ENCODE data around the gene FRA10AC1. TPM values are rescaled to one million over a fixed set of nuclear protein-coding genes. Genes with fewer than 3 reads are reported as not detected.

Gene FRA10AC1
- total and polyA plus RNA-seq, 2 of the 4 experiments (the other 2 are of a cell fraction) = 1.6 to 4.9 TPM

DNA sequence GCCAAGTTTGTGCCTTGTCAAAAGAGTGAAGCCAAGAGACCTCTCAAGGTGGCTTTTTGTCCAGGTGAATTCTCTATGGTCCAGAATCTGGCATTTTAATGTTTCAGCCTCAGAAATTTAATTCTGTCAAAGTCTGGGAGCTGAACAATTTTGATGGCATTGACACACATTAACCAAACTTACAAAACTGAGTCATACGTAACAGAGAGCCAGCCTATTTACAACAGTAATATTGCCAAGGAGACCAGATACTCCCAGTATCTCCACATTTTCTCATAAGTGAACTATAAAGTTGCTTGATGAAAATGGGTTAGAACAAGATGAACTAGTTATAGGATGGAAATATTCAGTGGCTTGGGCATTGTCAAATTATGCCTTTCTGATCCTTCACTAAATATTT is 46.2 kb downstream of the FRA10AC1 start:
- Histone ChIP-seq H3K9me3 (ENCODE audit: control insufficient read depth, insufficient read depth, low read length) (no peaks in the 10 kb centered on the region), H2BK5ac (ENCODE audit: low read depth, low read length, poor library complexity, severe bottlenecking) (no peak overlapping the region), H3K9me1 (ENCODE audit: insufficient read depth, low read length) (no peaks in the 10 kb centered on the region), H3K9ac (ENCODE audit: low read depth, low read length) (no peak overlapping the region), H2AK5ac (ENCODE audit: low read depth, low read length) (no peak overlapping the region), H3K36me3 (ENCODE audit: control insufficient read depth, insufficient read depth, low read length) (0 out of 2 replicates have a peak, but pooled peaks cover 3% of the 10 kb centered on the region), H2BK20ac (ENCODE audit: low read depth, low read length) (no peak overlapping the region), H3K14ac (replicated peaks; ENCODE audit: low read depth, low read length) (no peak overlapping the region), H3K4me2 (ENCODE audit: low read depth, low read length) (no peak overlapping the region), H3K4me3 (ENCODE audit: insufficient read depth, low read depth, low read length) (no peak overlapping the region), H3K23ac (ENCODE audit: low read depth, low read length) (no peak overlapping the region), H2AK9ac (replicated peaks; ENCODE audit: low read depth, low read length, poor library complexity) (no peak overlapping the region), H3K4ac (ENCODE audit: low read depth, low read length) (no peak overlapping the region), H3K56ac (ENCODE audit: extremely low read depth, insufficient read depth, low read length) (no peak overlapping the region), H2BK15ac (ENCODE audit: low read depth, low read length) (no peak overlapping the region), H2AFZ (replicated peaks; ENCODE audit: low read length, poor library complexity) (no peak overlapping the region), H3K27me3 (ENCODE audit: control insufficient read depth, insufficient read depth, low read length) (no peaks in the 10 kb centered on the region), H3K27ac (ENCODE audit: insufficient read depth, low read length) (no peak overlapping the region), H4K20me1 (ENCODE audit: insufficient read depth, low read length) (no peaks in the 10 kb centered on the region), H3K18ac (ENCODE audit: low read depth, low read length) (no peak overlapping the region), H4K91ac (ENCODE audit: insufficient read depth, low read depth, low read length) (no peak overlapping the region), H4K5ac (ENCODE audit: low read depth, low read length) (no peak overlapping the region), H3K4me1 (ENCODE audit: control insufficient read depth, insufficient read depth, low read length) (no peaks in the 10 kb centered on the region), H2BK120ac (ENCODE audit: low read depth, low read length) (no peak overlapping the region), H3K79me1 (ENCODE audit: low read depth in 1 of 2, low read length in 2 of 2) (no peaks in the 10 kb centered on the region), H4K8ac (ENCODE audit: low read depth in 2 of 2, low read length in 2 of 2) (no peak overlapping the region)
- BruUV-seq (replicated peaks) = no TSS peak
- POLR2A ChIA-PET (ENCODE audit: unreplicated experiment) = no interaction called here
- CTCF ChIA-PET = interaction anchor here (1.0 kb wide), 1 partner anchor 145 kb away, joined by 3 read pairs; no protein-coding TSS in a partner anchor
- no CpG with 5 or more reads among the region's 1 CpG for WGBS, 2 experiments (ENCODE audit: extremely low coverage in 2 of 2, insufficient read length in 1 of 2)
- intact Hi-C loops (cut with micrococcal nuclease) (no loop called here), dilution Hi-C loops (cut with HindIII; ENCODE audit: low sequenced_read_pairs, unreplicated experiment) (no loop called here), in situ Hi-C loops (cut with MboI; ENCODE audit: low sequenced_read_pairs) (no loop called here)
- DNase-seq (no peak), ATAC-seq (ENCODE audit: low read depth) (no peak)
- TF ChIP-seq MXI1 (IDR thresholded peaks at IDR 0.05; ENCODE audit: borderline replicate concordance, low read depth, low read length) (no peak), RFX5 (IDR thresholded peaks at IDR 0.05; ENCODE audit: low read depth, low read length) (no peak)
